HepG2 (cell line): ENCODE results near the gene YBX2. TPM values are rescaled to one million over a fixed set of nuclear protein-coding genes. Genes with fewer than 3 reads are reported as not detected.

ENCODE experiments used
- GRHL1 ChIP-seq: sonication (generic); formaldehyde crosslinking; conservative IDR thresholded peaks from 2 replicates; pipeline ENCODE4 v1.8.0; 2022; ENCODE audit warnings: missing genetic modification reagents
- HINFP ChIP-seq: sonication (generic); formaldehyde crosslinking; IDR thresholded peaks from 2 replicates; pipeline ENCODE4 v1.4.0; 2020; ENCODE audit warnings: low read depth, mild to moderate bottlenecking, missing genetic modification reagents
- HNF1B ChIP-seq: sonication (generic); formaldehyde crosslinking; IDR thresholded peaks from 2 replicates; pipeline ENCODE4 v1.5.1; 2020; ENCODE audit warnings: mild to moderate bottlenecking, moderate library complexity, missing genetic modification reagents
- HOMEZ ChIP-seq: IDR thresholded peaks from 2 replicates; pipeline ENCODE4 v1.6.1; 2016; ENCODE audit warnings: low read depth
- KLF12 ChIP-seq: sonication (generic); formaldehyde crosslinking; IDR thresholded peaks from 2 replicates; pipeline ENCODE4 v1.4.0; 2020; ENCODE audit warnings: missing genetic modification reagents, borderline replicate concordance
- MLLT10 ChIP-seq: sonication (generic); formaldehyde crosslinking; IDR thresholded peaks from 2 replicates; pipeline ENCODE4 v1.4.0; 2020; ENCODE audit warnings: missing genetic modification reagents
- NAIF1 ChIP-seq: sonication (generic); formaldehyde crosslinking; IDR thresholded peaks from 2 replicates; pipeline ENCODE4 v1.5.0; 2020; ENCODE audit warnings: mild to moderate bottlenecking, missing genetic modification reagents, borderline replicate concordance
- NCOA2 ChIP-seq: sonication (generic); formaldehyde crosslinking; IDR thresholded peaks from 2 replicates; pipeline ENCODE4 v1.8.0; 2022; ENCODE audit warnings: inconsistent platforms
- PHF8 ChIP-seq: sonication (generic); formaldehyde crosslinking; IDR thresholded peaks from 2 replicates; pipeline ENCODE4 v1.5.0; 2020; ENCODE audit warnings: missing genetic modification reagents
- YEATS2 ChIP-seq: sonication (generic); formaldehyde crosslinking; IDR thresholded peaks from 2 replicates; pipeline ENCODE4 v1.4.0; 2020; ENCODE audit warnings: missing genetic modification reagents, borderline replicate concordance
- YY1 ChIP-seq: IDR thresholded peaks from 2 replicates; pipeline ENCODE4 v1.6.1; 2011; ENCODE audit warnings: low read length, low read depth, moderate library complexity, mild to moderate bottlenecking; ENCODE audit not compliant: insufficient read depth, insufficient replicate concordance
- ZBTB20 ChIP-seq: sonication (generic); formaldehyde crosslinking; IDR thresholded peaks from 2 replicates; pipeline ENCODE4 v1.8.1; 2023; ENCODE audit warnings: missing genetic modification reagents, low read depth, mild to moderate bottlenecking, borderline replicate concordance
- ZFX ChIP-seq: sonication (generic); formaldehyde crosslinking; IDR thresholded peaks from 2 replicates; pipeline ENCODE4 v1.4.0; 2020; ENCODE audit warnings: mild to moderate bottlenecking, low read depth, missing genetic modification reagents, moderate library complexity
- ZNF235 ChIP-seq: sonication (generic); formaldehyde crosslinking; IDR thresholded peaks from 2 replicates; pipeline ENCODE4 v1.8.1; 2023; ENCODE audit warnings: mild to moderate bottlenecking, missing genetic modification reagents, borderline replicate concordance
- ZNF282 ChIP-seq: fragments of 450-650 bp; IDR thresholded peaks from 2 replicates; pipeline ENCODE4 v1.6.1; 2018; ENCODE audit not compliant: partially characterized antibody
- ZNF30 ChIP-seq: sonication (generic); formaldehyde crosslinking; IDR thresholded peaks from 2 replicates; pipeline ENCODE4 v1.5.0; 2020; ENCODE audit warnings: mild to moderate bottlenecking, missing genetic modification reagents
- ZNF44 ChIP-seq: sonication (generic); formaldehyde crosslinking; IDR thresholded peaks from 2 replicates; pipeline ENCODE4 v1.5.1; 2020; ENCODE audit warnings: mild to moderate bottlenecking, missing genetic modification reagents
- ZNF614 ChIP-seq: IDR thresholded peaks from 2 replicates; pipeline ENCODE4 v1.6.1; 2018; ENCODE audit warnings: missing biosample characterization, missing genetic modification reagents, inconsistent platforms, borderline replicate concordance
- ZNF746 ChIP-seq: sonication (generic); formaldehyde crosslinking; IDR thresholded peaks from 2 replicates; pipeline ENCODE4 v1.8.0; 2022; ENCODE audit warnings: mild to moderate bottlenecking, missing genetic modification reagents
- polyA plus RNA-seq, 8 experiments: library from polyadenylated mRNA; depleted of rRNA in 3 of 8; stranded (reverse) in 7 of 8; unstranded in 1 of 8; fragments of >200 nt; fragmentation: Illumina TruSeq in 4 of 8; extraction: Trizol in 4 of 8; gene quantifications; 2 replicates each; pipeline versions ENCODE4 v1.2.1 to v1.2.3, GENCODE V29; 2011 to 2016; ENCODE audit warnings: low read depth in 4 of 8, missing spikeins in 1 of 8, mixed read lengths in 1 of 8; ENCODE audit not compliant: insufficient read depth in 1 of 8
- total RNA-seq, 5 experiments: library from RNA; depleted of rRNA; stranded (reverse); fragments of >200 nt; fragmentation: Illumina TruSeq; extraction: Trizol; gene quantifications; 2 replicates each; pipeline ENCODE4 v1.2.3, GENCODE V29; 2016; ENCODE audit warnings: low read depth in 1 of 5

YBX2 gene
- total and polyA plus RNA-seq, 2 of the 13 experiments (the other 11 are each of a cell fraction or from before 2014, with no cell fraction given) = 0.12 to 0.22 TPM

DNA sequence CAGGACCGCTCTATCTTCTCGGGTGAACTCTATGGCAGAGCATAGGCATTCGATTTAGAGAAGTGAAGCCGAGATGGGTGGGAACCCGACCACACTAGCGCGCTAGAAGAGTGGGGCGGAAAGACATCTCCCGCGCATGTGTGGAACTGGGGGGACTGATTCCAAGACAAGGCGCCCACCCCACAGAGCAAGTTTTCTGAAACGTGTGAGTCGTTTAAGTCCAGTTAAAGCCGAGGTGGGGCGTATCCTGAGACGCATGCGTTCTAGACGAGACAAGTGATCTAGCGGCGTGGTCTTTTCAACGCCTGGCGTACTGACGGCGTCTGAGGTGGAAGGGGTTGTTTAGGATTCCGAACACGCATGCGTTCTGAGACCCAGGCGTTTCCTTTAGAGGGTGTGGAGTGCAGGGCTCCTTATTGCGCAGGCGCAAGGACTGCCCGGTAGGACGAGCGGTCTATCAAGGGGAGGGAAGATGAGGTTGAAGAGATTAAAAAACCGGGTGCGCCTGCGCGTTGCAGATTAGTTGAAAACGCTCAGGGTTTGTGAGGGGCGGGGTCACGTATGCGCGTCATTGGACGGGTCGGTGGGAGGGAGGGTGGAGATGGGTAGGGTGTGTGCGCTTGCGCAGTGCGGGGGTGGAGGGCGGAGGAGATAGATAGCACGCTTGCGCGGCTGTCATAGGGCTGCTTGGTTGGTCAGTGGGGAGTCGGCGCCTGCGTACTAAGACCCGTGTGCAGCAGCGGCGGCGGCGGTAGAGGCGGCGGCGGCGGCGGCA lies 12.7 kb upstream of the YBX2 start, which contains the start of gene EIF5A (continued):
- TF ChIP-seq ZNF30 (CRISPR knock-in tag) = no peak
- peak; percentile 74 for TF ChIP-seq KLF12 (CRISPR knock-in tag)
- no peak for TF ChIP-seq ZNF746
- peak; percentile 44; the same call in 1 of the 2 replicates for TF ChIP-seq ZNF44
- TF ChIP-seq ZBTB20 (CRISPR knock-in tag) = 0 out of 2 replicates have a peak, but pooled peaks have one; percentile 34
- TF ChIP-seq HNF1B (CRISPR knock-in tag) = peak; percentile 86
- peak; percentile 38; the same call in 1 of the 2 replicates for TF ChIP-seq NCOA2
- 0 out of 2 replicates have a peak, but pooled peaks have one; percentile 39 for TF ChIP-seq ZNF235 (CRISPR knock-in tag)
- no peak for TF ChIP-seq MLLT10
- TF ChIP-seq HOMEZ (CRISPR knock-in tag) = peak; percentile 49; the same call in 1 of the 2 replicates
- TF ChIP-seq NAIF1 = peak; percentile 79
- no peak for TF ChIP-seq ZNF282
- peak; percentile 10; the same call in 1 of the 2 replicates for TF ChIP-seq ZFX
- peak; percentile 48; the same call in 1 of the 2 replicates for TF ChIP-seq YEATS2 (CRISPR knock-in tag)
- peak; percentile 54 for TF ChIP-seq PHF8
- peak; percentile 81 for TF ChIP-seq YY1
- TF ChIP-seq GRHL1 = no peak
- TF ChIP-seq ZNF614 (CRISPR knock-in tag) = peak; percentile 44; the same call in 1 of the 2 replicates
- peak; percentile 71; the same call in 1 of the 2 replicates for TF ChIP-seq HINFP
